Ascending aorta (tissue), 2 donors: ENCODE measurements around the gene LARGE1. TPM values are rescaled to one million over a fixed set of nuclear protein-coding genes. Genes with fewer than 3 reads are reported as not detected.

Source experiments
- DNase-seq, 2 donors: peaks; one replicate each; pipeline ENCODE4 v3.0.0-alpha.2; 2019; ENCODE audit warnings: low spot score in 2 of 2
- H3K27ac ChIP-seq, 2 donors: fragments of 200-600 bp; sonication (generic); one replicate each; pipeline ENCODE4 v1.5.1; 2016 to 2017; ENCODE audit warnings: mild to moderate bottlenecking in 1 of 2
- H3K27me3 ChIP-seq: fragments of 200-600 bp; sonication (generic); one replicate; pipeline ENCODE4 v1.5.1; 2017
- H3K36me3 ChIP-seq, 2 donors: fragments of 200-600 bp; sonication (generic); one replicate each; pipeline ENCODE4 v1.5.1; 2016
- H3K4me1 ChIP-seq, 2 donors: fragments of 200-600 bp; sonication (generic); one replicate each; pipeline ENCODE4 v1.5.1; 2016 to 2017; ENCODE audit warnings: mild to moderate bottlenecking in 1 of 2
- H3K4me3 ChIP-seq, 2 donors: fragments of 200-600 bp; sonication (generic); one replicate each; pipeline ENCODE4 v1.5.1; 2016 to 2017; ENCODE audit warnings: mild to moderate bottlenecking in 1 of 2
- H3K9me3 ChIP-seq, 2 donors: fragments of 200-600 bp; sonication (generic); one replicate each; pipeline ENCODE4 v1.5.1; 2016
- CTCF ChIP-seq, 3 experiments: fragments of 200-600 bp in 2 of 3; fragments of 450-650 bp in 1 of 3; sonication (generic) in 2 of 3; IDR thresholded peaks; one replicate each; pipeline ENCODE4 v1.5.1; 2016 to 2019; ENCODE audit warnings: antibody characterized with exemption in 3 of 3, mild to moderate bottlenecking in 1 of 3, moderate library complexity in 1 of 3
- intact Hi-C: fragments of 100-400 bp; cut with DNase I; formaldehyde crosslinking; loops from one replicate; pipeline ENCODE4 v1.15.1; 2023
- total RNA-seq: library from RNA; depleted of rRNA; stranded (reverse); fragments of >200 nt; gene quantifications from one replicate; pipeline ENCODE4 v1.1.0, GENCODE V29; 2016

Gene LARGE1
- total RNA-seq, 1 donor from 2014 or later = 40.6 TPM

GRCh38 chr22:33577862-33578411, 342.3 kb downstream of the LARGE1 start:
- no peak overlapping the region for H3K27ac ChIP-seq
- no peaks in the 10 kb centered on the region for H3K36me3 ChIP-seq
- no peak for DNase-seq
- intact Hi-C loops = no loop called here
- no peak for TF ChIP-seq CTCF (IDR thresholded peaks at IDR 0.05)
- no peaks in the 10 kb centered on the region for H3K9me3 ChIP-seq
- H3K27me3 ChIP-seq = no peaks in the 10 kb centered on the region
- no peaks in the 10 kb centered on the region for H3K4me1 ChIP-seq
- no peak overlapping the region for H3K4me3 ChIP-seq

DNA sequence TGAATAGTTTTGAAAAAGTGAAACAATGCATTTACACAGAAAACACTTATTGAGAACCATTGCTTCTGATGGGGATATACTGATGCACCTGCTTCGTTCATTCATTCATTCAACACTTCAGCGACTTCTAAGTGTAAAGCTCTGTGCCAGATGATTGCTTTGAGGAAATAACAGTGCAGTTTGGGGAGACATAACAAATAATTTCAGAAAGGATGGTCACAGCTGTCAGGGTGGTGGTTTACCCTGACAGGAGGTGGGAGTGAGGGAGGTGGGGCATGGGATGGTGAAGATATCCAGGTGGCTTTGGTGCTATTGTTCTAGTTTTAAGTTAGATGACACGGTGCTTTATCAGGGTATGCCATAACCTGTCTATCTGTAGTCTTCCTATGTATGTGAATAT, 344.1 kb downstream of the LARGE1 start:
- Histone ChIP-seq H3K36me3 (no peaks in the 10 kb centered on the region), H3K4me1 (no peaks in the 10 kb centered on the region), H3K27me3 (no peaks in the 10 kb centered on the region), H3K9me3 (no peaks in the 10 kb centered on the region), H3K4me3 (no peak overlapping the region), H3K27ac (no peak overlapping the region)
- no peak for TF ChIP-seq CTCF (IDR thresholded peaks at IDR 0.05)
- DNase-seq = no peak
- intact Hi-C loops = no loop called here

DNA sequence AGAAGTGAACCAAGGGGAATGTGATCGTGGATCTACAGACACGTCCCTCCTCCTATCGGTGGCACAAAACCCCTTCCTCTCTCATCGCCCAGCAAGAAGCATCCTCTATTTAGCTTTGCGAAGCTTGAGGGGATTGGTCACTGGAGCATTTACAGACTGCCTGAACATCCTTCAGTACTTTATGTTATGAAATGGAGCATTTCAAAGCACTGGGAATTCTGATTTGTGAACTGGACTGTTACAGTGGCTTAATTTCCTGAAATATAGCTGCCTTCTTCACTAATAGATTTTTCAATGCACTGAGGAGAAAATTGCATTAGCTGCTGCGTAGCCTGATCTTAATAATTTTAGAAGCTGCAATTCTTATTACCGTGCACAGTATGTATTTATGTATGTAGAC, 344.5 kb downstream of the LARGE1 start:
- H3K4me3 ChIP-seq = no peak overlapping the region
- no peak for DNase-seq
- intact Hi-C loops = no loop called here
- TF ChIP-seq CTCF (IDR thresholded peaks at IDR 0.05) = no peak
- no peaks in the 10 kb centered on the region for H3K27me3 ChIP-seq
- no peaks in the 10 kb centered on the region for H3K36me3 ChIP-seq
- H3K27ac ChIP-seq = no peak overlapping the region
- H3K9me3 ChIP-seq = no peaks in the 10 kb centered on the region
- no peaks in the 10 kb centered on the region for H3K4me1 ChIP-seq

- H3K4me3 ChIP-seq = no peak overlapping the region
- H3K9me3 ChIP-seq = no peaks in the 10 kb centered on the region
- no peaks in the 10 kb centered on the region for H3K4me1 ChIP-seq
- DNase-seq = no peak
- H3K27me3 ChIP-seq = no peaks in the 10 kb centered on the region
- H3K36me3 ChIP-seq = no peaks in the 10 kb centered on the region
- no peak for TF ChIP-seq CTCF (IDR thresholded peaks at IDR 0.05)
- H3K27ac ChIP-seq = no peak overlapping the region
- intact Hi-C loops = no loop called here
Measured at GRCh38 chr22:33575041-33575440, 345.2 kb downstream of the LARGE1 start.

DNA sequence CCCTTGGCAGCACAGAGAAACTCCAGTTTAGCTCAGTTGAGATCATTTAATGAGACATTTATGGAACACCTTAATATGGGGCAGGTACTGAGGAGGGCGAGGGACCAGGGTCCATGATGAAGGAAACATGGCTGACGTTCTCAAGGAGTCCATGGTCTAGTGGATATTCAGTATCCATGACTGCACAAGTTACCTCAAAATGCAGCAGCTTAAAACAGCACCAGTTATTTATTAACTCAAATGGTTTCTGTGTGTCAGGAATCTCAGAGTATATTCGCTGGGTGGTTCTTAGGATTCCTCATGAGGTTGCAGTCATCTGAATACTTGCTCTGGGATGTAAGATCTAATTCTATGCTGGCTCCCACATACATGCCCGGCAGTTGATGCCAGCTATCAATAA, 346.8 kb downstream of the LARGE1 start:
- no peak overlapping the region for H3K4me3 ChIP-seq
- intact Hi-C loops = no loop called here
- no peak for TF ChIP-seq CTCF (IDR thresholded peaks at IDR 0.05)

GRCh38 chr22:33572086-33572485, 348.2 kb downstream of the LARGE1 start:
- Histone ChIP-seq H3K27me3 (no peaks in the 10 kb centered on the region), H3K4me1 (no peaks in the 10 kb centered on the region), H3K36me3 (no peaks in the 10 kb centered on the region), H3K4me3 (no peak overlapping the region), H3K9me3 (no peaks in the 10 kb centered on the region), H3K27ac (no peak overlapping the region)
- no peak for DNase-seq
- intact Hi-C loops = no loop called here
- no peak for TF ChIP-seq CTCF (IDR thresholded peaks at IDR 0.05)

More for the DNA sequence above, 346.8 kb downstream of the LARGE1 start:
- Histone ChIP-seq H3K27me3 (no peaks in the 10 kb centered on the region), H3K27ac (no peak overlapping the region), H3K4me1 (no peaks in the 10 kb centered on the region), H3K36me3 (no peaks in the 10 kb centered on the region), H3K9me3 (no peaks in the 10 kb centered on the region)
- no peak for DNase-seq
